A673 (cell line): Measurements from ENCODE around the gene PVALEF. TPM values are rescaled to one million over a fixed set of nuclear protein-coding genes. Genes with fewer than 3 reads are reported as not detected.

Experiments
- BruUV-seq: library from RNA; stranded (reverse); fragments of 400-500 nt; replicated peaks from 2 replicates; lab custom pipeline; 2021; lab: Mats Ljungman, UMichigan
- CTCF ChIA-PET: fragments of 300-600 bp; sonication (Branson Sonifier 250); formaldehyde crosslinking; loops from one replicate; lab custom pipeline; 2022; ENCODE audit warnings: antibody characterized with exemption; lab: Charles Lee
- POLR2A ChIA-PET: fragments of 300-600 bp; sonication (Branson Sonifier 250); formaldehyde crosslinking; loops from one replicate; lab custom pipeline; 2022; ENCODE audit warnings: antibody characterized with exemption; ENCODE audit not compliant: low non-redundant PET; lab: Charles Lee
- DNase-seq: peaks from one replicate; pipeline ENCODE4 v3.0.0-alpha.2; 2015; ENCODE audit warnings: low spot score
- H3K27ac ChIP-seq: fragments of 200-600 bp; sonication (generic); 2 replicates; pipeline ENCODE4 v1.5.1; 2016; ENCODE audit warnings: mixed run types, low read depth, mild to moderate bottlenecking, mixed read lengths, antibody characterized with exemption, low read length; ENCODE audit not compliant: poor library complexity, severe bottlenecking
- H3K27me3 ChIP-seq: fragments of 200-600 bp; sonication (generic); replicated peaks from 2 replicates; pipeline ENCODE4 v1.6.1; 2017; ENCODE audit warnings: mixed run types, low read depth, mild to moderate bottlenecking, mixed read lengths, antibody characterized with exemption, low read length; ENCODE audit not compliant: insufficient read depth, poor library complexity
- H3K36me3 ChIP-seq: fragments of 200-600 bp; sonication (generic); 2 replicates; pipeline ENCODE4 v1.6.1; 2016; ENCODE audit warnings: mixed run types, mild to moderate bottlenecking, mixed read lengths, antibody characterized with exemption, low read length; ENCODE audit not compliant: insufficient read depth, poor library complexity, severe bottlenecking
- H3K4me1 ChIP-seq: fragments of 200-600 bp; sonication (generic); 2 replicates; pipeline ENCODE4 v1.6.1; 2017; ENCODE audit warnings: mixed run types, mild to moderate bottlenecking, mixed read lengths, antibody characterized with exemption, low read length; ENCODE audit not compliant: insufficient read depth, poor library complexity, severe bottlenecking
- H3K4me3 ChIP-seq: fragments of 200-600 bp; sonication (generic); 2 replicates; pipeline ENCODE4 v1.5.1; 2016; ENCODE audit warnings: low read depth, mixed run types, mild to moderate bottlenecking, mixed read lengths, low read length; ENCODE audit not compliant: poor library complexity, severe bottlenecking
- H3K9me3 ChIP-seq: fragments of 200-600 bp; sonication (generic); 2 replicates; pipeline ENCODE4 v1.6.1; 2016; ENCODE audit warnings: mixed run types, low read depth, mild to moderate bottlenecking, mixed read lengths, antibody characterized with exemption, low read length; ENCODE audit not compliant: poor library complexity, severe bottlenecking
- CTCF ChIP-seq: fragments of 300-800, 200-600 bp; sonication (generic); conservative IDR thresholded peaks from 2 replicates; pipeline ENCODE4 v1.5.1; 2017; ENCODE audit warnings: low read depth, mild to moderate bottlenecking, antibody characterized with exemption, low read length, moderate library complexity, mixed read lengths
- EZH2 ChIP-seq: fragments of 200-600 bp; sonication (generic); IDR thresholded peaks from 2 replicates; pipeline ENCODE4 v1.6.1; 2017; ENCODE audit warnings: borderline replicate concordance, low read depth, mild to moderate bottlenecking, mixed read lengths, antibody characterized with exemption, low read length; ENCODE audit not compliant: poor library complexity, severe bottlenecking
- intact Hi-C: fragments of 100-400 bp; cut with micrococcal nuclease; formaldehyde crosslinking; loops from one replicate; pipeline ENCODE4 v1.10.0; 2022; ENCODE audit not compliant: unreplicated experiment
- total RNA-seq: library from RNA; stranded (reverse); gene quantifications from 2 replicates; pipeline ENCODE4 v1.2.3, GENCODE V29; 2021

PVALEF gene
- total RNA-seq, 1 experiment from 2014 or later = not detected

- no TSS peak for BruUV-seq
- H3K4me1 ChIP-seq = no peaks in the 10 kb centered on the region
- TF ChIP-seq CTCF = no peak
- no peak for TF ChIP-seq EZH2
- no peaks in the 10 kb centered on the region for H3K36me3 ChIP-seq
- no peaks in the 10 kb centered on the region for H3K27me3 ChIP-seq
- H3K4me3 ChIP-seq = no peak overlapping the region
- DNase-seq = no peak
- no peak overlapping the region for H3K27ac ChIP-seq
- POLR2A ChIA-PET = no interaction called here
- H3K9me3 ChIP-seq = peaks cover 3% of the 10 kb centered on the region
- CTCF ChIA-PET = no interaction called here
- intact Hi-C loops = no loop called here
Measured at GRCh38 chr17:81179861-81180260, 14.6 kb downstream of the PVALEF start.

GRCh38 chr17:81180836-81181810 lies 15.8 kb downstream of the PVALEF start:
- CTCF ChIA-PET = no interaction called here
- no peak for TF ChIP-seq CTCF
- no peak for TF ChIP-seq EZH2
- H3K9me3 ChIP-seq = no peaks in the 10 kb centered on the region

GRCh38 chr17:81181811-81182185 lies 16.5 kb downstream of the PVALEF start:
- intact Hi-C loops = no loop called here
- no peak overlapping the region for H3K27ac ChIP-seq
- H3K9me3 ChIP-seq = no peaks in the 10 kb centered on the region
- BruUV-seq = no TSS peak
- TF ChIP-seq EZH2 = no peak
- no peak for TF ChIP-seq CTCF
- ChIA-PET POLR2A (no interaction called here), CTCF (no interaction called here)
- no peaks in the 10 kb centered on the region for H3K27me3 ChIP-seq
- DNase-seq = no peak
- H3K4me1 ChIP-seq = no peaks in the 10 kb centered on the region
- H3K4me3 ChIP-seq = no peak overlapping the region
- H3K36me3 ChIP-seq = no peaks in the 10 kb centered on the region

More at GRCh38 chr17:81180836-81181810, 15.8 kb downstream of the PVALEF start:
- Histone ChIP-seq H3K27me3 (no peaks in the 10 kb centered on the region), H3K4me3 (no peak overlapping the region), H3K36me3 (no peaks in the 10 kb centered on the region), H3K27ac (no peak overlapping the region), H3K4me1 (no peaks in the 10 kb centered on the region)
- intact Hi-C loops = no loop called here
- DNase-seq = no peak
- POLR2A ChIA-PET = no interaction called here
- no TSS peak for BruUV-seq
